Measurements from ENCODE around the gene ZNF441.

DNA sequence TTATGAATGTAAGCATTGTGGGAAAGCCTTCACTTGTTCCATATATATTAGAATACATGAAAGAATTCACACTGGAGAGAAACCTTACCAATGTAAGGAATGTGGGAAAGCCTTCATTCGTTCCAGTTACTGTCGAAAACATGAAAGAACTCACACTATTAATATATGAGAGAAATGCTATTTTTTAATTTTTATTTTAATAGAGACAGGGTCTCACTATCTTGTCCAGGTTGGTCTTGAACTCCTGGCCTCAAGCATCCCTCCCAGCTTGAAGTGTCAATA is 40.2 kb downstream of the ZNF441 start:
- TF ChIP-seq, protein P1, sequence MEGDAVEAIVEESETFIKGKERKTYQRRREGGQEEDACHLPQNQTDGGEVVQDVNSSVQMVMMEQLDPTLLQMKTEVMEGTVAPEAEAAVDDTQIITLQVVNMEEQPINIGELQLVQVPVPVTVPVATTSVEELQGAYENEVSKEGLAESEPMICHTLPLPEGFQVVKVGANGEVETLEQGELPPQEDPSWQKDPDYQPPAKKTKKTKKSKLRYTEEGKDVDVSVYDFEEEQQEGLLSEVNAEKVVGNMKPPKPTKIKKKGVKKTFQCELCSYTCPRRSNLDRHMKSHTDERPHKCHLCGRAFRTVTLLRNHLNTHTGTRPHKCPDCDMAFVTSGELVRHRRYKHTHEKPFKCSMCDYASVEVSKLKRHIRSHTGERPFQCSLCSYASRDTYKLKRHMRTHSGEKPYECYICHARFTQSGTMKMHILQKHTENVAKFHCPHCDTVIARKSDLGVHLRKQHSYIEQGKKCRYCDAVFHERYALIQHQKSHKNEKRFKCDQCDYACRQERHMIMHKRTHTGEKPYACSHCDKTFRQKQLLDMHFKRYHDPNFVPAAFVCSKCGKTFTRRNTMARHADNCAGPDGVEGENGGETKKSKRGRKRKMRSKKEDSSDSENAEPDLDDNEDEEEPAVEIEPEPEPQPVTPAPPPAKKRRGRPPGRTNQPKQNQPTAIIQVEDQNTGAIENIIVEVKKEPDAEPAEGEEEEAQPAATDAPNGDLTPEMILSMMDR (IDR thresholded peaks at IDR 0.05) = no peak
- no peak for TF ChIP-seq EP300 (IDR thresholded peaks at IDR 0.05; ENCODE audit: low read depth)
